Testis (tissue), 3 donors: ENCODE results near the gene TLX2. TPM values are rescaled to one million over a fixed set of nuclear protein-coding genes. Genes with fewer than 3 reads are reported as not detected.

Experiments
- DNase-seq: peaks from one replicate; pipeline ENCODE4 v3.0.0-alpha.2; 2019
- H3K27ac ChIP-seq, 2 donors: fragments of 200-600 bp; sonication (generic); one replicate each; pipeline ENCODE4 v1.5.1; 2019
- H3K27me3 ChIP-seq: fragments of 200-600 bp; sonication (generic); one replicate; pipeline ENCODE4 v1.5.1; 2019
- H3K36me3 ChIP-seq: fragments of 200-600 bp; sonication (generic); one replicate; pipeline ENCODE4 v1.5.1; 2017; ENCODE audit warnings: low read depth; ENCODE audit errors: missing control alignments
- H3K4me1 ChIP-seq: fragments of 200-600 bp; sonication (generic); one replicate; pipeline ENCODE4 v1.5.1; 2019
- H3K4me3 ChIP-seq, 2 donors: fragments of 200-600 bp; sonication (generic); one replicate each; pipeline ENCODE4 v1.5.1; 2017 to 2019
- H3K9me3 ChIP-seq: fragments of 200-600 bp; sonication (generic); one replicate; pipeline ENCODE4 v1.5.1; 2017
- POLR2A ChIP-seq: fragments of 450-650 bp; IDR thresholded peaks from one replicate; pipeline ENCODE4 v1.6.1; 2017; ENCODE audit warnings: antibody characterized with exemption, mild to moderate bottlenecking, moderate library complexity
- WGBS, 2 donors: methylation state at CpG; one replicate each; pipeline ENCODE4 v1.1.5; 2018; 5-methylcytosine and 5-hydroxymethylcytosine counted together
- intact Hi-C: fragments of 100-400 bp; cut with DNase I; formaldehyde crosslinking; loops from one replicate; pipeline ENCODE4 v1.15.1; 2023; ENCODE audit warnings: low total_unique reads
- polyA plus RNA-seq: library from polyadenylated mRNA; stranded (reverse); fragments of 350-450 nt; fragmentation: Illumina TruSeq; extraction: RNeasy Lipid Tissue Mini Kit (QIAGEN cat#74804); gene quantifications from one replicate; pipeline ENCODE4 v1.2.3, GENCODE V29; 2014; ENCODE audit warnings: low read depth, low replicate concordance; ENCODE audit not compliant: insufficient read depth
- total RNA-seq, 2 donors: library from RNA; depleted of rRNA; stranded (reverse); fragments of >200 nt; gene quantifications; one replicate each; pipeline ENCODE4 v1.2.3, GENCODE V29; 2016
- TF ChIP-seq, protein P1 (sequence below), 3 experiments: fragments of 450-650 bp in 2 of 3; fragments of 200-600 bp in 1 of 3; sonication (generic) in 1 of 3; IDR thresholded peaks; one replicate each; pipeline ENCODE4 v1.5.1; 2016 to 2019; ENCODE audit warnings: antibody characterized with exemption in 3 of 3, mild to moderate bottlenecking in 2 of 3, moderate library complexity in 1 of 3

Gene TLX2
- total and polyA plus RNA-seq, 3 donors from 2014 or later: 1.1 to 4.5 (median 1.3) TPM

- no peak overlapping the region for H3K4me3 ChIP-seq
- WGBS, 2 donors: 83 to 96% methylated on average over 1 of the region's 1 CpG
- H3K27ac ChIP-seq: no peak overlapping the region
- peaks cover 18% of the 10 kb centered on the region for H3K4me1 ChIP-seq
- H3K9me3 ChIP-seq: no peaks in the 10 kb centered on the region
- intact Hi-C loops: no loop called here
- no peak for DNase-seq
- no peaks in the 10 kb centered on the region for H3K36me3 ChIP-seq
- no peak for TF ChIP-seq POLR2A
- TF ChIP-seq, protein P1, sequence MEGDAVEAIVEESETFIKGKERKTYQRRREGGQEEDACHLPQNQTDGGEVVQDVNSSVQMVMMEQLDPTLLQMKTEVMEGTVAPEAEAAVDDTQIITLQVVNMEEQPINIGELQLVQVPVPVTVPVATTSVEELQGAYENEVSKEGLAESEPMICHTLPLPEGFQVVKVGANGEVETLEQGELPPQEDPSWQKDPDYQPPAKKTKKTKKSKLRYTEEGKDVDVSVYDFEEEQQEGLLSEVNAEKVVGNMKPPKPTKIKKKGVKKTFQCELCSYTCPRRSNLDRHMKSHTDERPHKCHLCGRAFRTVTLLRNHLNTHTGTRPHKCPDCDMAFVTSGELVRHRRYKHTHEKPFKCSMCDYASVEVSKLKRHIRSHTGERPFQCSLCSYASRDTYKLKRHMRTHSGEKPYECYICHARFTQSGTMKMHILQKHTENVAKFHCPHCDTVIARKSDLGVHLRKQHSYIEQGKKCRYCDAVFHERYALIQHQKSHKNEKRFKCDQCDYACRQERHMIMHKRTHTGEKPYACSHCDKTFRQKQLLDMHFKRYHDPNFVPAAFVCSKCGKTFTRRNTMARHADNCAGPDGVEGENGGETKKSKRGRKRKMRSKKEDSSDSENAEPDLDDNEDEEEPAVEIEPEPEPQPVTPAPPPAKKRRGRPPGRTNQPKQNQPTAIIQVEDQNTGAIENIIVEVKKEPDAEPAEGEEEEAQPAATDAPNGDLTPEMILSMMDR (IDR thresholded peaks at IDR 0.05): no peak
- H3K27me3 ChIP-seq: no peaks in the 10 kb centered on the region
Measured at GRCh38 chr2:74495440-74495839, 18.8 kb upstream of the TLX2 start.

DNA sequence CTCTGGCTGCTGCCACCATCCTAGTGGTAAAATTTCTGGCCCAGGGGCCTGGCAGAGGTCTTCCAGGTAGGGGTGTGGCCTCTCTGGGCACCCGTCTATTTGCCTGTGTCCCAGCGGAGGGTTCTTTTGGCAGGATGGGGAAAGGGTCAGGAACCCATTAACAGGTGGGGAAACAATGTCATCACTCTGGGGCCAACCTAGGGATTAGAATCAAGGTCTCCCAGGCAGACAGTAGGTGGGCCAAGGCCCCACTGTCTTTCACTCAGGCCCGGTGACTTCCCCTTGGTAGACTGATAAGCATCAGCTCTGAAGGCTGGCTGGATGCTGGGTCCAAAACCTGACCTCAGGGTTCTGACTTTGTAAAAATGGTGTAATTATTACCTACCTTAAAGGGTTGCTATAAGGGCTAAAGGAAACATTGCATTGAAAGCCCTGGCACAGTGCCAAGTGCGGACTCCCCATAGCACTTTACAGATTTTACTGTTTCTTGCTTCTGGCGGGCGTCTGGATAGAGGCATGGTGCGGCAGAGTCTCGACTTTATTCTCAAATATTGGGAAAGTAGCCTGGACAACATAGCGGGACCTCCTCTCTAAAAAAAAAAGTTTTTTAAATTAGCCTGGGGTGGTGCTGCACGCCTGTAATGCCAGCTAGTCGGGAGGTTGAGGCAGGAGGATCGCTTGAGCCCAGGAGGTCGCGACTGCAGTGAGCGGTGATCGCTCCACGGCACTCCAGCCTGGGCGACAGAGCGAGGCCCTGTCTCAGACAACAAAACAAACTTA is 17.1 kb upstream of the TLX2 start:
- H3K27me3 ChIP-seq: no peaks in the 10 kb centered on the region
- intact Hi-C loops: no loop called here

DNA sequence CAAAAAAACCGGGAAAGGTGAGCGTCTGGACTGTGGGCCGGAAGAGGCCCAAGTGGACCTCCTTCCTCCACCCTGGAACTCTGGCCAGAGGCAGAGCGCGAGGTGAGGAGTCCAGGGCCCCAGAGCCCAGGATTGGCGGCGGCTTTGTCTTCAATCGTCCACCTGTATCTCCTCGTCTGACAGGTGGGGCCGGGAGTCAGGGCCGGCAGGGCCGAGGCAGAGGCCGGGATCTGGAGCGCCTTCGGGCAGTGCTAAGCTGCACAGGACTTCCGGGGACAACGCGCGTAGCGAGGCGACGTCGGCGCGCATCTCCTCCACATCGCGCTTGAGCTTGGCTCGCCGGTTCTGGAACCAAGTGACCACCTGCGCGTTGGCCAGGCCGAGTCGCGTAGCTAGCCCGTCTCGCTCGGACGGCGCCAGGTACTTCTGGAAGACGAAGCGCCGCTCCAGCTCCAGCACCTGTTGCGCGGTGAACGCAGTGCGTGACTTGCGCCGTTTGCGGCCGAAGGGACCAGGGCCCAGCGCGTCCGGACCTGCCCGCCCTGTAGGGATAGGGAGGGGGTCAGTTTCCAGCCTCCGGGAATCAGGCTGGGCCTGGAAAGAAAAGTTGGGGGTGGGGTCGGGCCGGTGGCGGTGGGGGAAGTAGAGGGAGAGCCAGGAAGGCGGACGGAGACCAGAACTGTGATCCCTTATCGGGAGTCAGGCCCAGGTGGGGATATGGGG is 16.3 kb upstream of the TLX2 start:
- Histone ChIP-seq H3K4me1 (peaks cover 18% of the 10 kb centered on the region), H3K27ac (no peak overlapping the region), H3K36me3 (no peaks in the 10 kb centered on the region), H3K9me3 (no peaks in the 10 kb centered on the region), H3K4me3 (peak overlapping the region in 1 of 2 donors; percentile 32), H3K27me3 (no peaks in the 10 kb centered on the region)
- WGBS, 2 donors: 2% methylated on average over 18 to 61 of the region's 61 CpGs
- TF ChIP-seq, protein P1 (IDR thresholded peaks at IDR 0.05): no peak
- no peak for TF ChIP-seq POLR2A
- intact Hi-C loops: no loop called here
- no peak for DNase-seq

More for the DNA sequence above, 17.1 kb upstream of the TLX2 start:
- H3K4me1 ChIP-seq: peaks cover 18% of the 10 kb centered on the region
- H3K27ac ChIP-seq: no peak overlapping the region
- no peaks in the 10 kb centered on the region for H3K9me3 ChIP-seq
- no peaks in the 10 kb centered on the region for H3K36me3 ChIP-seq
- no peak for DNase-seq
- H3K4me3 ChIP-seq: peak overlapping the region in 1 of 2 donors; percentile 32
- TF ChIP-seq POLR2A: no peak
- 31 to 33% methylated on average over 19 of the region's 19 CpGs for WGBS, 2 donors

- WGBS, 2 donors: 1 to 2% methylated on average over 39 to 41 of the region's 41 CpGs
- no peaks in the 10 kb centered on the region for H3K9me3 ChIP-seq
- TF ChIP-seq POLR2A: no peak
- TF ChIP-seq, protein P1 (IDR thresholded peaks at IDR 0.05): no peak
- intact Hi-C loops: no loop called here
- H3K27me3 ChIP-seq: no peaks in the 10 kb centered on the region
- no peaks in the 10 kb centered on the region for H3K36me3 ChIP-seq
- peaks cover 18% of the 10 kb centered on the region for H3K4me1 ChIP-seq
- DNase-seq: no peak
- no peak overlapping the region for H3K27ac ChIP-seq
- peak overlapping the region in 1 of 2 donors; percentile 32 for H3K4me3 ChIP-seq
Measured at GRCh38 chr2:74498500-74499266, 15.6 kb upstream of the TLX2 start.
